GM12878 (cell line): ENCODE measurements around the gene FAM222B. TPM values are rescaled to one million over a fixed set of nuclear protein-coding genes. Genes with fewer than 3 reads are reported as not detected.

Source experiments
- BACH1 ChIP-seq: fragments of 450-650 bp; IDR thresholded peaks from 2 replicates; pipeline ENCODE4 v1.6.1; 2017; ENCODE audit warnings: mild to moderate bottlenecking, borderline replicate concordance
- BCL11A ChIP-seq: IDR thresholded peaks from 2 replicates; pipeline ENCODE4 v1.6.1; 2011; ENCODE audit warnings: low read depth, low read length
- GABPA ChIP-seq: IDR thresholded peaks from 2 replicates; pipeline ENCODE4 v1.6.1; 2014; ENCODE audit warnings: antibody characterized with exemption, low read depth, mild to moderate bottlenecking, inconsistent platforms
- KAT2A ChIP-seq: conservative IDR thresholded peaks from 2 replicates; pipeline ENCODE4 v1.6.1; 2011; ENCODE audit warnings: low read depth, low read length; ENCODE audit not compliant: control insufficient read depth
- MAX ChIP-seq: IDR thresholded peaks from 2 replicates; pipeline ENCODE4 v1.6.1; 2012; ENCODE audit warnings: low read depth, low read length, improper control_type of control experiment
- REST ChIP-seq: IDR thresholded peaks from 2 replicates; pipeline ENCODE4 v1.6.1; 2012; ENCODE audit warnings: mild to moderate bottlenecking, low read depth, low read length
- RUNX3 ChIP-seq: IDR thresholded peaks from 2 replicates; pipeline ENCODE4 v1.6.1; 2012; ENCODE audit warnings: low read length, inconsistent platforms
- SIX5 ChIP-seq: IDR thresholded peaks from 2 replicates; pipeline ENCODE4 v1.6.1; 2011; ENCODE audit warnings: mild to moderate bottlenecking, low read depth, low read length, moderate library complexity; ENCODE audit not compliant: severe bottlenecking
- SKIL ChIP-seq: fragments of 450-650 bp; IDR thresholded peaks from 2 replicates; pipeline ENCODE4 v1.6.1; 2017; ENCODE audit warnings: mild to moderate bottlenecking, low read depth, inconsistent platforms; ENCODE audit not compliant: poor library complexity, severe bottlenecking
- SP1 ChIP-seq: IDR thresholded peaks from one replicate; pipeline ENCODE4 v1.6.1; 2011; ENCODE audit warnings: low read depth, low read length
- SRF ChIP-seq, 2 experiments: IDR thresholded peaks; 2 replicates each; pipeline ENCODE4 v1.6.1; 2011; ENCODE audit warnings: low read depth in 2 of 2, low read length in 2 of 2, mild to moderate bottlenecking in 1 of 2, moderate library complexity in 1 of 2
- SUZ12 ChIP-seq: fragments of 200-600 bp; sonication (generic); IDR thresholded peaks from one replicate; pipeline ENCODE4 v1.6.1; 2018; ENCODE audit warnings: antibody characterized with exemption, mild to moderate bottlenecking; ENCODE audit not compliant: unreplicated experiment
- TAF1 ChIP-seq: IDR thresholded peaks from 2 replicates; pipeline ENCODE4 v1.6.1; 2011; ENCODE audit warnings: mild to moderate bottlenecking, low read depth, low read length, borderline replicate concordance
- USF2 ChIP-seq: IDR thresholded peaks from 2 replicates; pipeline ENCODE4 v1.6.1; 2011; ENCODE audit warnings: low read depth, low read length, improper control_type of control experiment, borderline replicate concordance
- YY1 ChIP-seq: IDR thresholded peaks from 2 replicates; pipeline ENCODE4 v1.6.1; 2011; ENCODE audit warnings: low read depth, mild to moderate bottlenecking, low read length
- ZNF217 ChIP-seq: fragments of 450-650 bp; IDR thresholded peaks from 2 replicates; pipeline ENCODE4 v1.6.1; 2017; ENCODE audit warnings: antibody characterized with exemption, mild to moderate bottlenecking
- ZNF24 ChIP-seq: fragments of 450-650 bp; IDR thresholded peaks from 2 replicates; pipeline ENCODE4 v1.6.1; 2017; ENCODE audit warnings: antibody characterized with exemption, mild to moderate bottlenecking
- ZZZ3 ChIP-seq: IDR thresholded peaks from 2 replicates; pipeline ENCODE4 v1.6.1; 2011; ENCODE audit warnings: low read depth; ENCODE audit not compliant: control insufficient read depth, insufficient read length
- polyA plus RNA-seq, 11 experiments: library from polyadenylated mRNA; depleted of rRNA in 4 of 11; unstranded in 6 of 11; stranded (reverse) in 5 of 11; fragments of >200 nt; fragmentation: Nextera tagmentation in 4 of 11; fragmentation: Illumina TruSeq in 1 of 11; extraction: Ambion mirVana in 4 of 11; extraction: Trizol in 1 of 11; gene quantifications; 1 replicate in 1 of 11; 2 replicates in 10 of 11; pipeline versions ENCODE4 v1.2.1 to v1.2.3, GENCODE V29; 2011 to 2016; ENCODE audit warnings: inconsistent platforms in 2 of 11, missing spikeins in 2 of 11, low read depth in 1 of 11
- total RNA-seq, 4 experiments: library from RNA; depleted of rRNA in 3 of 4; stranded (reverse); fragments of >200 nt in 3 of 4; fragmentation: Illumina TruSeq in 1 of 4; extraction: Trizol in 1 of 4; gene quantifications; 2 replicates each; pipeline versions ENCODE4 v1.2.1 to v1.2.3, GENCODE V29; 2013 to 2021
- TF ChIP-seq, protein P1 (sequence below): fragments of 450-650 bp; IDR thresholded peaks from 2 replicates; pipeline ENCODE4 v1.6.1; 2016; ENCODE audit warnings: mild to moderate bottlenecking
- TF ChIP-seq, protein P2 (sequence below): fragments of 450-650 bp; IDR thresholded peaks from 2 replicates; pipeline ENCODE4 v1.6.1; 2017; ENCODE audit warnings: low read depth, mild to moderate bottlenecking, moderate library complexity

FAM222B gene
- total and polyA plus RNA-seq, 10 of the 15 experiments (the other 5 are each of a cell fraction or from before 2014, with no cell fraction given): 2.8 to 18.3 (median 6.4) TPM

- TF ChIP-seq REST (no peak), MAX (peak; percentile 62), SRF (IDR thresholded peaks at IDR 0.05; ENCODE audit: low read depth in 2 of 2, low read length in 2 of 2) (no peak), ZNF24 (no peak; the same call in 1 of the 2 replicates), SUZ12 (no peak), ZZZ3 (no peak), RUNX3 (no peak), BCL11A (no peak), KAT2A (no peak), SKIL (no peak), ZNF217 (no peak), YY1 (no peak), GABPA (no peak), BACH1 (peak; percentile 99), SP1 (peak; percentile 61), USF2 (no peak), TAF1 (peak; percentile 44; the same call in 1 of the 2 replicates), SIX5 (no peak)
- TF ChIP-seq, protein P1, sequence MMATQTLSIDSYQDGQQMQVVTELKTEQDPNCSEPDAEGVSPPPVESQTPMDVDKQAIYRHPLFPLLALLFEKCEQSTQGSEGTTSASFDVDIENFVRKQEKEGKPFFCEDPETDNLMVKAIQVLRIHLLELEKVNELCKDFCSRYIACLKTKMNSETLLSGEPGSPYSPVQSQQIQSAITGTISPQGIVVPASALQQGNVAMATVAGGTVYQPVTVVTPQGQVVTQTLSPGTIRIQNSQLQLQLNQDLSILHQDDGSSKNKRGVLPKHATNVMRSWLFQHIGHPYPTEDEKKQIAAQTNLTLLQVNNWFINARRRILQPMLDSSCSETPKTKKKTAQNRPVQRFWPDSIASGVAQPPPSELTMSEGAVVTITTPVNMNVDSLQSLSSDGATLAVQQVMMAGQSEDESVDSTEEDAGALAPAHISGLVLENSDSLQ: peak; percentile 84
- TF ChIP-seq, protein P2, sequence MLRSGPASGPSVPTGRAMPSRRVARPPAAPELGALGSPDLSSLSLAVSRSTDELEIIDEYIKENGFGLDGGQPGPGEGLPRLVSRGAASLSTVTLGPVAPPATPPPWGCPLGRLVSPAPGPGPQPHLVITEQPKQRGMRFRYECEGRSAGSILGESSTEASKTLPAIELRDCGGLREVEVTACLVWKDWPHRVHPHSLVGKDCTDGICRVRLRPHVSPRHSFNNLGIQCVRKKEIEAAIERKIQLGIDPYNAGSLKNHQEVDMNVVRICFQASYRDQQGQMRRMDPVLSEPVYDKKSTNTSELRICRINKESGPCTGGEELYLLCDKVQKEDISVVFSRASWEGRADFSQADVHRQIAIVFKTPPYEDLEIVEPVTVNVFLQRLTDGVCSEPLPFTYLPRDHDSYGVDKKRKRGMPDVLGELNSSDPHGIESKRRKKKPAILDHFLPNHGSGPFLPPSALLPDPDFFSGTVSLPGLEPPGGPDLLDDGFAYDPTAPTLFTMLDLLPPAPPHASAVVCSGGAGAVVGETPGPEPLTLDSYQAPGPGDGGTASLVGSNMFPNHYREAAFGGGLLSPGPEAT: peak; percentile 51; the same call in 1 of the 2 replicates
These were observed 114.0 kb downstream of the FAM222B start, which contains the start of gene NEK8 (continued) for GRCh38 chr17:28728364-28729200.
